Stimulated activated CD4-positive, alpha-beta T cell treated with anti-CD3 and anti-CD28 coated beads, Interleukin-1b, Interleukin-23, amount 100 ng/mL, for 24 hours (primary cell): ENCODE results near the gene PCDHGA6.
"Not testable (repeated sequence)": the region's sequence is repeated elsewhere in the genome, so short reads cannot be mapped to it uniquely, and the experiment has no call there.

ENCODE experiments used
- DNase-seq, 4 experiments: peaks; one replicate each; pipeline ENCODE4 v3.0.0-alpha.2; 2020; ENCODE audit warnings: low read depth in 4 of 4, low spot score in 1 of 4

The PCDHGA6 gene

GRCh38 chr5:141359790-141360426 lies 13.8 kb upstream of the PCDHGA6 start, which contains the start of gene PCDHGB2:
PCDHGB2 (plus strand) TSS chr5:141359994; CDS start chr5:141360136, 142 bp downstream.
- no peak for DNase-seq

GRCh38 chr5:141360685-141361084 lies 13.0 kb upstream of the PCDHGA6 start:
- DNase-seq, result no peak

- DNase-seq, result no peak
These were observed 11.0 kb upstream of the PCDHGA6 start for GRCh38 chr5:141362719-141363118.

- no peak for DNase-seq
These were observed 9.6 kb upstream of the PCDHGA6 start, which contains the start of gene PCDHGA5 for GRCh38 chr5:141363952-141364660. PCDHGA5 (plus strand) TSS chr5:141364162; CDS start chr5:141364331, 169 bp downstream.

GRCh38 chr5:141366016-141366896 lies 7.4 kb upstream of the PCDHGA6 start:
- no peak for DNase-seq

- peak in 1 of 4 experiments; percentile 8 for DNase-seq
These were observed 3.5 kb upstream of the PCDHGA6 start, which contains the start of gene PCDHGB3 for GRCh38 chr5:141369994-141370848. PCDHGB3 (plus strand) TSS chr5:141370242; CDS start chr5:141370395, 153 bp downstream.

GRCh38 chr5:141371572-141372475 lies 1.9 kb upstream of the PCDHGA6 start:
- DNase-seq, result no peak

- DNase-seq, result no peak
These were observed 936 bp downstream of the PCDHGA6 start for GRCh38 chr5:141374627-141375026.

GRCh38 chr5:141375444-141376155 lies 1.9 kb downstream of the PCDHGA6 start:
- not testable (repeated sequence) for DNase-seq

GRCh38 chr5:141382469-141383294 lies 9.0 kb downstream of the PCDHGA6 start, which contains the start of gene PCDHGA7:
PCDHGA7 (plus strand) TSS chr5:141382742; CDS start chr5:141382900, 158 bp downstream.
- DNase-seq, result no peak

GRCh38 chr5:141383345-141383744 lies 9.7 kb downstream of the PCDHGA6 start:
- no peak for DNase-seq

GRCh38 chr5:141384471-141385267 lies 11.0 kb downstream of the PCDHGA6 start:
- no peak for DNase-seq

GRCh38 chr5:141387557-141388311 lies 14.0 kb downstream of the PCDHGA6 start, which contains the start of gene PCDHGB4:
PCDHGB4 (plus strand) TSS chr5:141387698; CDS start chr5:141387885, 187 bp downstream.
- DNase-seq, result not testable (repeated sequence)

GRCh38 chr5:141388661-141389060 lies 15.0 kb downstream of the PCDHGA6 start:
- DNase-seq, result no peak

GRCh38 chr5:141389153-141390042 lies 15.7 kb downstream of the PCDHGA6 start:
- no peak for DNase-seq
